Measurements from ENCODE around the gene TTLL9.

Gene TTLL9

GRCh38 chr20:31879143-31879987 is 8.9 kb downstream of the TTLL9 start:
- DNase-seq (ENCODE audit: low read depth in 1 of 2, low spot score in 1 of 2), result peak; percentile 58 to 79

GRCh38 chr20:31881945-31882344 is 11.5 kb downstream of the TTLL9 start:
- no peak for DNase-seq (ENCODE audit: low read depth in 1 of 2, low spot score in 1 of 2)

- DNase-seq (ENCODE audit: low read depth in 1 of 2, low spot score in 1 of 2), result no peak
Observed at GRCh38 chr20:31883829-31884228, 13.4 kb downstream of the TTLL9 start.

- DNase-seq (ENCODE audit: low read depth in 1 of 2, low spot score in 1 of 2), result no peak
Observed at GRCh38 chr20:31890646-31891045, 20.2 kb downstream of the TTLL9 start.

GRCh38 chr20:31894980-31895675 is 24.7 kb downstream of the TTLL9 start:
- DNase-seq (ENCODE audit: low read depth in 1 of 2, low spot score in 1 of 2), result no peak

GRCh38 chr20:31896049-31896448 is 25.6 kb downstream of the TTLL9 start:
- no peak for DNase-seq (ENCODE audit: low read depth in 1 of 2, low spot score in 1 of 2)

GRCh38 chr20:31897541-31897940 is 27.1 kb downstream of the TTLL9 start:
- DNase-seq (ENCODE audit: low read depth in 1 of 2, low spot score in 1 of 2), result no peak

- no peak for DNase-seq (ENCODE audit: low read depth in 1 of 2, low spot score in 1 of 2)
Observed at GRCh38 chr20:31901615-31902014, 31.2 kb downstream of the TTLL9 start.

GRCh38 chr20:31903627-31904386 is 33.4 kb downstream of the TTLL9 start:
- DNase-seq (ENCODE audit: low read depth in 1 of 2, low spot score in 1 of 2), result no peak

GRCh38 chr20:31906001-31906400 is 35.6 kb downstream of the TTLL9 start:
- no peak for DNase-seq (ENCODE audit: low read depth in 1 of 2, low spot score in 1 of 2)

- DNase-seq (ENCODE audit: low read depth in 1 of 2, low spot score in 1 of 2), result no peak
Observed at GRCh38 chr20:31907046-31907445, 36.6 kb downstream of the TTLL9 start.

GRCh38 chr20:31908016-31908415 is 37.6 kb downstream of the TTLL9 start:
- DNase-seq (ENCODE audit: low read depth in 1 of 2, low spot score in 1 of 2), result no peak

- DNase-seq (ENCODE audit: low read depth in 1 of 2, low spot score in 1 of 2), result no peak
Observed at GRCh38 chr20:31908424-31908823, 38.0 kb downstream of the TTLL9 start.

GRCh38 chr20:31909253-31910070 is 39.0 kb downstream of the TTLL9 start:
- DNase-seq (ENCODE audit: low read depth in 1 of 2, low spot score in 1 of 2), result no peak

- no peak for DNase-seq (ENCODE audit: low read depth in 1 of 2, low spot score in 1 of 2)
Observed at GRCh38 chr20:31910071-31910803, 39.8 kb downstream of the TTLL9 start.

- DNase-seq (ENCODE audit: low read depth in 1 of 2, low spot score in 1 of 2), result no peak
Observed at GRCh38 chr20:31913431-31914157, 43.2 kb downstream of the TTLL9 start.

- no peak for DNase-seq (ENCODE audit: low read depth in 1 of 2, low spot score in 1 of 2)
Observed at GRCh38 chr20:31914170-31914569, 43.7 kb downstream of the TTLL9 start.

GRCh38 chr20:31915491-31916280 is 45.3 kb downstream of the TTLL9 start:
- no peak for DNase-seq (ENCODE audit: low read depth in 1 of 2, low spot score in 1 of 2)

GRCh38 chr20:31916708-31917107 is 46.3 kb downstream of the TTLL9 start:
- DNase-seq (ENCODE audit: low read depth in 1 of 2, low spot score in 1 of 2), result no peak

Data from activated CD4-positive, alpha-beta T cell treated with anti-CD3 and anti-CD28 coated beads, Interleukin-2, amount 50 U/mL, for 24 hours (primary cell).